Lung (tissue), 12 donors: ENCODE results near the gene KRT31. TPM values are rescaled to one million over a fixed set of nuclear protein-coding genes. Genes with fewer than 3 reads are reported as not detected.

Experiments
- ATAC-seq: fragments of 200-7000 bp; cut with Tn5 transposase; one replicate; pipeline ENCODE4 v1.9.1; 2020; ENCODE audit warnings: moderate number of reproducible peaks; ENCODE audit not compliant: insufficient read depth, low FRiP score
- DNase-seq, 3 donors: peaks; one replicate each; pipeline ENCODE4 v3.0.0-alpha.2; 2013 to 2017
- H3K27ac ChIP-seq, 2 donors: one replicate each; pipeline ENCODE4 v1.5.1; 2013; ENCODE audit warnings: mild to moderate bottlenecking in 2 of 2, moderate library complexity in 2 of 2, control low read depth in 1 of 2, inconsistent platforms in 1 of 2, low read depth in 1 of 2, low read length in 1 of 2
- H3K27me3 ChIP-seq, 3 donors: one replicate each; pipeline ENCODE4 v1.5.1; 2013; ENCODE audit warnings: low read length in 2 of 3; ENCODE audit not compliant: control insufficient read depth in 3 of 3, insufficient read depth in 3 of 3
- H3K36me3 ChIP-seq, 4 donors: one replicate each; pipeline ENCODE4 v1.5.1; 2013; ENCODE audit warnings: low read length in 4 of 4, mild to moderate bottlenecking in 1 of 4, moderate library complexity in 1 of 4; ENCODE audit not compliant: control insufficient read depth in 4 of 4, insufficient read depth in 4 of 4
- H3K4me1 ChIP-seq, 5 donors: one replicate each; pipeline ENCODE4 v1.5.1; 2013; ENCODE audit warnings: low read length in 5 of 5, mild to moderate bottlenecking in 2 of 5, moderate library complexity in 1 of 5; ENCODE audit not compliant: control insufficient read depth in 5 of 5, insufficient read depth in 5 of 5
- H3K4me3 ChIP-seq: one replicate; pipeline ENCODE4 v1.5.1; 2013; ENCODE audit warnings: mild to moderate bottlenecking, control low read depth, moderate library complexity
- H3K9ac ChIP-seq, 2 donors: one replicate each; pipeline ENCODE4 v1.5.1; 2013; ENCODE audit warnings: low read length in 2 of 2, control low read depth in 1 of 2; ENCODE audit not compliant: insufficient read depth in 1 of 2
- H3K9me3 ChIP-seq, 4 donors: one replicate each; pipeline ENCODE4 v1.5.1; 2013; ENCODE audit warnings: low read length in 3 of 4, mild to moderate bottlenecking in 1 of 4, moderate library complexity in 1 of 4; ENCODE audit not compliant: control insufficient read depth in 4 of 4, insufficient read depth in 3 of 4
- WGBS, 2 donors: extraction: QIAGEN DNeasy Blood & Tissue Kit; methylation state at CpG; one replicate each; pipeline ENCODE4 v1.1.7; 2013; 5-methylcytosine and 5-hydroxymethylcytosine counted together
- polyA plus RNA-seq, 2 donors: library from polyadenylated mRNA; stranded (reverse); fragments of 200-250 nt; gene quantifications; one replicate each; pipeline ENCODE4 v1.2.1, GENCODE V29; 2013
- total RNA-seq, 2 donors: library from RNA; depleted of rRNA in 1 of 2; stranded (reverse); fragments of >200 nt in 1 of 2; gene quantifications; one replicate each; pipeline ENCODE4 v1.2.1, GENCODE V29; 2014 to 2021
- TF ChIP-seq, protein P1 (sequence below): IDR thresholded peaks from 2 replicates; pipeline ENCODE4 v1.5.1; 2012; ENCODE audit warnings: mild to moderate bottlenecking; ENCODE audit errors: control extremely low read depth, extremely low read depth
- donor health status: control.
- donor health status: control.
- donor health status: Bipolar disorder and iron deficiency.
- donor health status: healthy.
- donor health status: DM: yes; HTN: yes; CAD: no.

Gene KRT31
- total and polyA plus RNA-seq, 4 donors: 0.02 TPM; not detected in 3

DNA sequence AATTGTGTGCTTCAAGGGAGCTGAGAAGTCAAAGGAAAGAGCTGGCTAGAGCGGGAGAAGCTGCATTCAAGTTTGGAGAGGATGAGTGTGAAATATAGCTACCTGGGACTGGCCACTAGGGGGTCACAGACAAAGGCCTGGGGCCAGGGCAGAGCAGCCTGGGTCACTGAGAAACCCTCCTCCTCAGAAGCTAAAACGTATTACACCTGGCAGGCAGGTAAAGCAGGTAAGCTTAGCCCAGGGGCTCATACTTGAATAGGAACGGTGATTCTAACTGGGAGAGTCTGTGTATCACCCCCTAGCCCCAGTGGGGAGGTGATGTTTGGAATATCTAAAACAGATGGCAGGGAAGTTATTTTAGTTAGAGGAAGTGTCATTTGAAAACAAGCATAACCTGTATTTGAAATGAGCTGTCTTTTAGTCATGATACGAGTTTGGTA lies 20.2 kb upstream of the KRT31 start:
- TF ChIP-seq, protein P1, sequence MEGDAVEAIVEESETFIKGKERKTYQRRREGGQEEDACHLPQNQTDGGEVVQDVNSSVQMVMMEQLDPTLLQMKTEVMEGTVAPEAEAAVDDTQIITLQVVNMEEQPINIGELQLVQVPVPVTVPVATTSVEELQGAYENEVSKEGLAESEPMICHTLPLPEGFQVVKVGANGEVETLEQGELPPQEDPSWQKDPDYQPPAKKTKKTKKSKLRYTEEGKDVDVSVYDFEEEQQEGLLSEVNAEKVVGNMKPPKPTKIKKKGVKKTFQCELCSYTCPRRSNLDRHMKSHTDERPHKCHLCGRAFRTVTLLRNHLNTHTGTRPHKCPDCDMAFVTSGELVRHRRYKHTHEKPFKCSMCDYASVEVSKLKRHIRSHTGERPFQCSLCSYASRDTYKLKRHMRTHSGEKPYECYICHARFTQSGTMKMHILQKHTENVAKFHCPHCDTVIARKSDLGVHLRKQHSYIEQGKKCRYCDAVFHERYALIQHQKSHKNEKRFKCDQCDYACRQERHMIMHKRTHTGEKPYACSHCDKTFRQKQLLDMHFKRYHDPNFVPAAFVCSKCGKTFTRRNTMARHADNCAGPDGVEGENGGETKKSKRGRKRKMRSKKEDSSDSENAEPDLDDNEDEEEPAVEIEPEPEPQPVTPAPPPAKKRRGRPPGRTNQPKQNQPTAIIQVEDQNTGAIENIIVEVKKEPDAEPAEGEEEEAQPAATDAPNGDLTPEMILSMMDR: no peak
- ATAC-seq: no peak
- H3K9ac ChIP-seq: no peak overlapping the region
- peaks cover 0 to 1% (median 0%) of the 10 kb centered on the region in 4 donors for H3K9me3 ChIP-seq
- no peak overlapping the region for H3K27ac ChIP-seq
- DNase-seq: no peak
- peaks cover 0 to 1% (median 0%) of the 10 kb centered on the region in 5 donors for H3K4me1 ChIP-seq
- H3K4me3 ChIP-seq: no peak overlapping the region
- H3K36me3 ChIP-seq: no peaks in the 10 kb centered on the region
- WGBS, 2 donors: 45 to 46% methylated on average over 4 of the region's 4 CpGs
- no peaks in the 10 kb centered on the region for H3K27me3 ChIP-seq

- Histone ChIP-seq H3K9me3 (peaks cover 0 to 1% (median 0%) of the 10 kb centered on the region in 4 donors), H3K27ac (no peak overlapping the region), H3K27me3 (no peaks in the 10 kb centered on the region)
Observed at GRCh38 chr17:41417127-41417526, 19.7 kb upstream of the KRT31 start.

GRCh38 chr17:41416479-41416878 lies 19.1 kb upstream of the KRT31 start:
- H3K9ac ChIP-seq: no peak overlapping the region
- no peak for DNase-seq
- peaks cover 0 to 1% (median 0%) of the 10 kb centered on the region in 4 donors for H3K9me3 ChIP-seq
- 91 to 96% methylated on average over 5 of the region's 5 CpGs for WGBS, 2 donors
- H3K27ac ChIP-seq: no peak overlapping the region
- ATAC-seq: no peak
- H3K4me3 ChIP-seq: no peak overlapping the region
- no peaks in the 10 kb centered on the region for H3K36me3 ChIP-seq
- H3K27me3 ChIP-seq: no peaks in the 10 kb centered on the region
- peaks cover 0 to 1% (median 0%) of the 10 kb centered on the region in 5 donors for H3K4me1 ChIP-seq
- TF ChIP-seq, protein P1: no peak

More at GRCh38 chr17:41417127-41417526, 19.7 kb upstream of the KRT31 start:
- Histone ChIP-seq H3K4me3 (no peak overlapping the region), H3K4me1 (peaks cover 0 to 1% (median 0%) of the 10 kb centered on the region in 5 donors), H3K36me3 (no peaks in the 10 kb centered on the region), H3K9ac (no peak overlapping the region)
- 90 to 92% methylated on average over 6 of the region's 6 CpGs for WGBS, 2 donors
- TF ChIP-seq, protein P1: no peak
- DNase-seq (no peak), ATAC-seq (no peak)

DNA sequence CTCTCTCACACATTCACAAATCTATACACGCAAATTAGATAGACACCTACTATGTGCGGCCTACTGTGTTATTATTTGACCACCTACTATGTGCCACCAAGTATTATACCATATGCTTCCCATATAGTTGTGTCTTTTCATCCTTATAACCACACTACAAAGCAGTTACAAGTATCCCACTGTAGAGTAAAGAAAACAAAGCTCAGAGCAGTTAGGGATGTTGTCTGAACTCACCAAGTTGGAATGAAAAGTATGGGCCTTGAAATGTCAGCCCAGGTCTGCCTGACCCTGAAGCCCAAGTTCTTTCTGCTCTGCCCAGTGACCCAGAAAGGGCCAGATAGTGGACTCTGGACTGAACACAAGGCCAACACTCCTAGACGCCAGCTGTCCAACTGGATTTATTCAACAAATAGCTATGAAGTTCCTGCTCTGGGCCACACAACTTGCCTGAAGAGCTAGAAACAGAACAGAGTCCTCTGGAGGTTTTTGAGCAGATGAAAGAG lies 18.5 kb upstream of the KRT31 start:
- Histone ChIP-seq H3K36me3 (no peaks in the 10 kb centered on the region), H3K9me3 (peaks cover 0 to 1% (median 0%) of the 10 kb centered on the region in 4 donors), H3K27me3 (no peaks in the 10 kb centered on the region), H3K9ac (no peak overlapping the region), H3K4me1 (peaks cover 0 to 1% (median 0%) of the 10 kb centered on the region in 5 donors), H3K4me3 (no peak overlapping the region), H3K27ac (no peak overlapping the region)
- TF ChIP-seq, protein P1: no peak
- 79 to 84% methylated on average over 3 of the region's 3 CpGs for WGBS, 2 donors
- DNase-seq: no peak
- no peak for ATAC-seq
